Spinal cord (tissue), 10 donors: ENCODE data around the gene NCOR2. TPM values are rescaled to one million over a fixed set of nuclear protein-coding genes. Genes with fewer than 3 reads are reported as not detected.

Source experiments
- DNase-seq, 6 donors: peaks; one replicate each; pipeline versions ENCODE4 v3.0.0 to v3.0.0-alpha.2; 2013 to 2015; ENCODE audit warnings: low spot score in 6 of 6, low read depth in 4 of 6
- H3K27ac ChIP-seq: one replicate; pipeline ENCODE4 v1.5.1; 2013; ENCODE audit warnings: low read depth, low read length, control low read depth
- H3K27me3 ChIP-seq: one replicate; pipeline ENCODE4 v1.6.1; 2013; ENCODE audit warnings: low read length; ENCODE audit not compliant: control insufficient read depth, insufficient read depth
- H3K36me3 ChIP-seq: one replicate; pipeline ENCODE4 v1.6.1; 2013; ENCODE audit warnings: low read length; ENCODE audit not compliant: control insufficient read depth, insufficient read depth
- H3K4me1 ChIP-seq: one replicate; pipeline ENCODE4 v1.6.1; 2013; ENCODE audit warnings: low read length; ENCODE audit not compliant: control insufficient read depth, insufficient read depth
- H3K4me3 ChIP-seq: one replicate; pipeline ENCODE4 v1.5.1; 2013; ENCODE audit warnings: low read depth, low read length, control low read depth
- H3K9me3 ChIP-seq: one replicate; pipeline ENCODE4 v1.6.1; 2013; ENCODE audit warnings: low read length; ENCODE audit not compliant: control insufficient read depth, insufficient read depth
- WGBS: methylation state at CpG from one replicate; pipeline ENCODE4 v1.1.5; 2013; ENCODE audit warnings: missing lambda C conversion rate; ENCODE audit not compliant: insufficient coverage; 5-methylcytosine and 5-hydroxymethylcytosine counted together
- polyA plus RNA-seq, 2 donors: library from polyadenylated mRNA; unstranded; fragments of 120-200 nt; gene quantifications; one replicate each; pipeline ENCODE4 v1.2.1, GENCODE V29; 2013; ENCODE audit not compliant: insufficient read length in 2 of 2
- total RNA-seq, 2 donors: library from RNA; depleted of rRNA in 1 of 2; stranded (reverse); fragments of 120-200 nt in 1 of 2; fragments of >200 nt in 1 of 2; gene quantifications; one replicate each; pipeline versions ENCODE4 v1.2.3 to v1.2.4, GENCODE V29; 2013 to 2014
- donor health status: healthy.

Gene NCOR2
- total and polyA plus RNA-seq, 4 donors, result 29.4 to 113 (median 67.7) TPM

GRCh38 chr12:124601706-124602105 lies 34.3 kb upstream of the NCOR2 start:
- WGBS, result 99% methylated on average over 5 of the region's 8 CpGs
- H3K27ac ChIP-seq, result no peak overlapping the region
- no peaks in the 10 kb centered on the region for H3K36me3 ChIP-seq
- DNase-seq, result peak in 1 of 6 donors; percentile 91
- H3K27me3 ChIP-seq, result no peaks in the 10 kb centered on the region
- no peaks in the 10 kb centered on the region for H3K9me3 ChIP-seq
- H3K4me1 ChIP-seq, result peaks cover 22% of the 10 kb centered on the region
- no peak overlapping the region for H3K4me3 ChIP-seq

DNA sequence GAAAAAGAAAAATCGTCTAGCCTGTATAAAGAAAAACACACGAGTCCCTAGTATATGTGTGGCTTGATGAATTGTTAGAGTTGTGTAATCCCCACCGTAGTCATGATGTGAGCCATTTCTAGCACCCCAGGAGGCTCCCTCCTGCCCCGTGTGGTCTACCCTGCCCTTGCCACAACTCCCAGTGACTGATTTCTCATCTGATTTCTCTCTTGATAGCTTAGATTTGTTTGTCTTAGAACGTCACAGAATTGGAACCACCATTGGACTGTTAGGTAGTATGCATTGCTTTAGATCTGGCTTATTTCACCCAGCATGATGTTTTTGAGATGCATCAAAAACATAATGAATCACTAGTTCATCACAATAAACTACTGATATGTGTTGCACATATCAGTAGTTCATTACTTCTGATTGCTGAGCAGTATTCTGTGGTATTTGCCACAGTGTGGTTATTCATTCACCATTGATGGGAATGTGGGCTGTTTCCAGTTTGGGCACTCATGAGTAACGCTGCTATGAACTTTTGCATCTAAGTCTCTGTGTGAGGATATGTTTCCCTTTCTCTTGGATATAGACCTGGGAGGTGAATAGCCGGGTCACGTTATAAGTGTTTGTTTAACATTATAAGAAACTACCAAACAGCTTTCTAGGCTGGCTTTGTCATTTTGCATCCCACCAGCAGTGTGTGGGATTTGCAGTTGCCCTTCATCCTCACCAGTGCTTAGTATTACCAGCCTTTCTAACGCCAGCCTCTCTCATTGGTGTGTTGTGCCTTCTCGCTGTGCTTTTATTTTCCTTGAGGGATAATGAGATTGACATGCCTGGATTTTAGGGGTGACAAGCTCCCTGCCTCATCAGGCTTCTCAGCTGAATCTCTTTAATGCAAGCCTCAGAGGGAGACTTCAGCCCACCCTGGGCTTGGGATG lies 31.9 kb upstream of the NCOR2 start:
- no peak overlapping the region for H3K27ac ChIP-seq
- H3K27me3 ChIP-seq, result no peaks in the 10 kb centered on the region
- H3K4me3 ChIP-seq, result no peak overlapping the region
- no CpG with 5 or more reads among the region's 10 CpGs for WGBS
- no peak for DNase-seq
- H3K36me3 ChIP-seq, result no peaks in the 10 kb centered on the region
- H3K4me1 ChIP-seq, result peaks cover 12% of the 10 kb centered on the region
- no peaks in the 10 kb centered on the region for H3K9me3 ChIP-seq

DNA sequence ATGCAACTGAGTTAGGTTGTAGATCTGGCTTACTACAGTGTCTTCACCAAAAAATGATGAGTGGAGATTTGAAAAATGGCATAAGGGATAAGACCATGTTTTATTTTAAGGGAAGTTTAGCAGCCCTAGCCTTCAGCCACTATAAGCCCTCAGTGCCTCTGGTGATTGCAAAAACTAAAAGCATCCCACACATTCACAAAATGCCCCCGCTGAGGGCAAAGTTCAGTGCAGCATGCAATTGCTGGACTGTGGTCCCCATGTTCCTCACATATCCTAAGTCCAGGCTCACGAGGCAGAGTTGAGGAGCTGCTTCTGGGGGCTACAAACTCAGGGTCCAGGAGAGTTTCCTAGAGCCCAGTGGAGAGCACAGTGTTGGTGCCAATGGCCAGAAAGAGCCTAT lies 29.6 kb upstream of the NCOR2 start:
- Histone ChIP-seq H3K4me3 (no peak overlapping the region), H3K4me1 (peaks cover 6% of the 10 kb centered on the region), H3K27ac (no peak overlapping the region), H3K9me3 (no peaks in the 10 kb centered on the region), H3K27me3 (no peaks in the 10 kb centered on the region), H3K36me3 (no peaks in the 10 kb centered on the region)
- 76% methylated on average over 2 of the region's 2 CpGs for WGBS
- DNase-seq, result no peak

DNA sequence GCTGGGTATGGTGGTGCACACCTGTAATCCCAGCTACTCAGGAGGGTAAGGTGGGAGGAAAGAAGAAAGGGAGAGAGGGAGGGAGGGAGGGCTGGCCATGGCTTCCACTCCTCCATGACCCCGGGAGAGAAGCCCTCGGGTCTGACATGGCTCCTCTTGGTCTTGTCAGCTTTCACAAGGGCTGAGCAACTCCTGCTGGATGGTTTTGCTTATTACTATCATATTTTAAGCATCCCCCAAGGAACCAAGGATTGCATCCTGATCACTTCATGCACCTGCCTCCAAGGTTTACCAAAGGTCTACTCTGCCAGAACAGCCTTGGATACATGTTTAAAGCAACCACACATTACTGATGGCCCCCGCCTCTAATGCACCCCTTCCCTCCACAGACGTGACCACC lies 28.0 kb upstream of the NCOR2 start:
- Histone ChIP-seq H3K27me3 (no peaks in the 10 kb centered on the region), H3K4me3 (no peak overlapping the region), H3K4me1 (peaks cover 6% of the 10 kb centered on the region), H3K27ac (no peak overlapping the region), H3K36me3 (no peaks in the 10 kb centered on the region), H3K9me3 (no peaks in the 10 kb centered on the region)
- 75% methylated on average over 2 of the region's 4 CpGs for WGBS
- DNase-seq, result no peak

DNA sequence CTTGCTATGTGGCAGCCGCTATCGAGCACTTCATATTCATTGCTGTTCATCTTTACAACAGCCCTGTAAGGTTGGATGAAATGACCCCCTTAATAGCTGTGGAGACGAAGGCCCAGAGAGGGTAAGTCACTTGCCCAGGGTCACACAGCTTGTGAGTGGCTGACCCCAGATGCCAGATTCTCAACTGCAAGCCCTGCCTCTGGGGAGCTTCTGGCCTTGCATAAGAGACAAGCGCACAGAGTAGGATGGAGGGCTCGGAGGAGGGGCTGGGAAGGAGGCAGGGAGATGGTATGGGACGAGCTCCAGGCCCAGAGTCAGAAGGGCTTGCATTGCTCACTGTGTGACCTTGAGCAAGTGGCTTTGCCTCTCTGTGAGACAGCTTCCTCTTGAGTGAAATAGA lies 27.4 kb upstream of the NCOR2 start:
- H3K27ac ChIP-seq, result no peak overlapping the region
- 89% methylated on average over 4 of the region's 6 CpGs for WGBS

GRCh38 chr12:124593851-124594401 lies 26.5 kb upstream of the NCOR2 start:
- DNase-seq, result no peak
- peaks cover 6% of the 10 kb centered on the region for H3K4me1 ChIP-seq
- H3K27ac ChIP-seq, result no peak overlapping the region
- H3K4me3 ChIP-seq, result no peak overlapping the region
- H3K9me3 ChIP-seq, result no peaks in the 10 kb centered on the region
- WGBS, result 91% methylated on average over 4 of the region's 5 CpGs
- no peaks in the 10 kb centered on the region for H3K27me3 ChIP-seq
- H3K36me3 ChIP-seq, result no peaks in the 10 kb centered on the region

More for the DNA sequence above, 27.4 kb upstream of the NCOR2 start:
- no peak overlapping the region for H3K4me3 ChIP-seq
- DNase-seq, result no peak
- no peaks in the 10 kb centered on the region for H3K9me3 ChIP-seq
- H3K36me3 ChIP-seq, result no peaks in the 10 kb centered on the region
- H3K4me1 ChIP-seq, result peaks cover 6% of the 10 kb centered on the region
- no peaks in the 10 kb centered on the region for H3K27me3 ChIP-seq

GRCh38 chr12:124593176-124593575 lies 25.8 kb upstream of the NCOR2 start:
- WGBS, result 86% methylated on average over 14 of the region's 14 CpGs
- H3K9me3 ChIP-seq, result no peaks in the 10 kb centered on the region
- no peaks in the 10 kb centered on the region for H3K36me3 ChIP-seq
- DNase-seq, result no peak
- H3K4me1 ChIP-seq, result peaks cover 6% of the 10 kb centered on the region
- H3K27me3 ChIP-seq, result no peaks in the 10 kb centered on the region
- H3K4me3 ChIP-seq, result no peak overlapping the region
- no peak overlapping the region for H3K27ac ChIP-seq

GRCh38 chr12:124592481-124593160 lies 25.2 kb upstream of the NCOR2 start:
- Histone ChIP-seq H3K9me3 (no peaks in the 10 kb centered on the region), H3K4me3 (no peak overlapping the region), H3K27ac (no peak overlapping the region), H3K4me1 (peaks cover 6% of the 10 kb centered on the region), H3K36me3 (no peaks in the 10 kb centered on the region), H3K27me3 (no peaks in the 10 kb centered on the region)
- DNase-seq, result no peak
- WGBS, result 60% methylated on average over 21 of the region's 21 CpGs

GRCh38 chr12:124592050-124592449 lies 24.6 kb upstream of the NCOR2 start:
- 76% methylated on average over 6 of the region's 6 CpGs for WGBS
- no peaks in the 10 kb centered on the region for H3K36me3 ChIP-seq
- H3K4me1 ChIP-seq, result peaks cover 6% of the 10 kb centered on the region
- H3K4me3 ChIP-seq, result no peak overlapping the region
- H3K27me3 ChIP-seq, result no peaks in the 10 kb centered on the region
- H3K27ac ChIP-seq, result no peak overlapping the region
- DNase-seq, result no peak
- H3K9me3 ChIP-seq, result no peaks in the 10 kb centered on the region
